Measurements from ENCODE around the gene RPS6KB2.
"Not testable (repeated sequence)": the region's sequence is repeated elsewhere in the genome, so short reads cannot be mapped to it uniquely, and the experiment has no call there.

The RPS6KB2 gene

GRCh38 chr11:67466962-67467771 is 38.9 kb downstream of the RPS6KB2 start:
- no peak for DNase-seq (ENCODE audit: low read depth)

GRCh38 chr11:67468056-67468455 is 39.8 kb downstream of the RPS6KB2 start:
- no peak for DNase-seq (ENCODE audit: low read depth)

GRCh38 chr11:67468456-67468758 is 40.1 kb downstream of the RPS6KB2 start:
- DNase-seq (ENCODE audit: low read depth), result no peak

- peak; percentile 68 for DNase-seq (ENCODE audit: low read depth)
Observed at GRCh38 chr11:67468759-67469507, 40.6 kb downstream of the RPS6KB2 start, which contains the start of gene TMEM134. Gene TMEM134 (minus strand): TSS chr11:67469251. CDS start chr11:67469192, 59 bp downstream.

- DNase-seq (ENCODE audit: low read depth), result no peak
Observed at GRCh38 chr11:67469508-67469811, 41.2 kb downstream of the RPS6KB2 start.

- DNase-seq (ENCODE audit: low read depth), result no peak
Observed at GRCh38 chr11:67470337-67471002, 42.2 kb downstream of the RPS6KB2 start.

GRCh38 chr11:67472882-67473281 is 44.6 kb downstream of the RPS6KB2 start:
- no peak for DNase-seq (ENCODE audit: low read depth)

- DNase-seq (ENCODE audit: low read depth), result not testable (repeated sequence)
Observed at GRCh38 chr11:67476692-67477091, 48.4 kb downstream of the RPS6KB2 start.

GRCh38 chr11:67477344-67478050 is 49.2 kb downstream of the RPS6KB2 start:
- DNase-seq (ENCODE audit: low read depth), result not testable (repeated sequence)

GRCh38 chr11:67482275-67482826 is 54.1 kb downstream of the RPS6KB2 start:
- no peak for DNase-seq (ENCODE audit: low read depth)

GRCh38 chr11:67482827-67483798 is 54.8 kb downstream of the RPS6KB2 start, which contains the start of gene AIP:
Gene AIP (plus strand): TSS chr11:67483026. CDS start chr11:67483159, 133 bp downstream.
- DNase-seq (ENCODE audit: low read depth), result peak; percentile 98

- no peak for DNase-seq (ENCODE audit: low read depth)
Observed at GRCh38 chr11:67483831-67484665, 55.8 kb downstream of the RPS6KB2 start.

GRCh38 chr11:67484847-67485311 is 56.6 kb downstream of the RPS6KB2 start:
- no peak for DNase-seq (ENCODE audit: low read depth)

All from HS-27A (cell line).